HG02870 (cell line): ENCODE results near the gene TMEM17.
"Not testable (repeated sequence)": the region's sequence is repeated elsewhere in the genome, so short reads cannot be mapped to it uniquely, and the experiment has no call there.

Experiments
- ATAC-seq: cut with Tn5 transposase; IDR thresholded peaks from one replicate; pipeline ENCODE4 v1.9.1; 2021; ENCODE audit warnings: mild to moderate bottlenecking, moderate library complexity; ENCODE audit not compliant: unreplicated experiment

TMEM17 gene

GRCh38 chr2:62505750-62506420 lies at the start of gene TMEM17:
TSS of gene TMEM17 (minus strand) at chr2:62506195. CDS start at chr2:62506129, 66 bp downstream.
- peak; percentile 84 for ATAC-seq

GRCh38 chr2:62554440-62554839 lies 48.4 kb upstream of the TMEM17 start:
- ATAC-seq: no peak

GRCh38 chr2:62550461-62550860 lies 44.5 kb upstream of the TMEM17 start:
- no peak for ATAC-seq

- no peak for ATAC-seq
Observed at GRCh38 chr2:62547854-62548253, 41.9 kb upstream of the TMEM17 start.

- no peak for ATAC-seq
Observed at GRCh38 chr2:62545261-62545660, 39.3 kb upstream of the TMEM17 start.

- no peak for ATAC-seq
Observed at GRCh38 chr2:62540408-62541168, 34.6 kb upstream of the TMEM17 start.

- ATAC-seq: no peak
Observed at GRCh38 chr2:62539606-62540407, 33.8 kb upstream of the TMEM17 start.

- no peak for ATAC-seq
Observed at GRCh38 chr2:62538756-62539155, 32.8 kb upstream of the TMEM17 start.

GRCh38 chr2:62537814-62538213 lies 31.8 kb upstream of the TMEM17 start:
- no peak for ATAC-seq

GRCh38 chr2:62536873-62537547 lies 31.0 kb upstream of the TMEM17 start:
- ATAC-seq: no peak

GRCh38 chr2:62535521-62535920 lies 29.5 kb upstream of the TMEM17 start:
- ATAC-seq: not testable (repeated sequence)

- ATAC-seq: no peak
Observed at GRCh38 chr2:62531594-62531993, 25.6 kb upstream of the TMEM17 start.

GRCh38 chr2:62529758-62530157 lies 23.8 kb upstream of the TMEM17 start:
- ATAC-seq: no peak

- no peak for ATAC-seq
Observed at GRCh38 chr2:62527478-62528210, 21.6 kb upstream of the TMEM17 start.

- no peak for ATAC-seq
Observed at GRCh38 chr2:62526531-62527381, 20.8 kb upstream of the TMEM17 start.

- no peak for ATAC-seq
Observed at GRCh38 chr2:62525549-62526269, 19.7 kb upstream of the TMEM17 start.

- no peak for ATAC-seq
Observed at GRCh38 chr2:62524293-62524941, 18.4 kb upstream of the TMEM17 start.

- ATAC-seq: not testable (repeated sequence)
Observed at GRCh38 chr2:62521061-62521460, 15.1 kb upstream of the TMEM17 start.
